ENCODE data around the gene DEPDC7. TPM values are rescaled to one million over a fixed set of nuclear protein-coding genes. Genes with fewer than 3 reads are reported as not detected.

DEPDC7 gene
- total and polyA plus RNA-seq, 2 experiments from 2014 or later, result 8.6 to 10.9 TPM

- H3K4me1 Mint-ChIP-seq, result peaks cover 10% of the 10 kb centered on the region; the same call in 2 of the 3 replicates
- H3K27me3 ChIP-seq (ENCODE audit: insufficient read depth), result no peaks in the 10 kb centered on the region
- no peaks in the 10 kb centered on the region for H3K36me3 Mint-ChIP-seq (ENCODE audit: low read depth)
- no peak overlapping the region for H3K4me2 ChIP-seq
- no peak overlapping the region for H3K27ac Mint-ChIP-seq
- H3K79me2 ChIP-seq (replicated peaks; ENCODE audit: insufficient read depth), result no peaks in the 10 kb centered on the region
- no peaks in the 10 kb centered on the region for H3K9me2 ChIP-seq (ENCODE audit: insufficient read depth)
- H3K36me3 ChIP-seq (ENCODE audit: insufficient read depth), result no peaks in the 10 kb centered on the region
- no peak for TF ChIP-seq NANOG (IDR thresholded peaks at IDR 0.05; ENCODE audit: borderline replicate concordance)
- H3F3A ChIP-seq (replicated peaks; ENCODE audit: low read depth), result no peaks in the 10 kb centered on the region
- no peak overlapping the region for H3K27ac ChIP-seq (ENCODE audit: low read depth)
- DNase-seq (ENCODE audit: low spot score) (no peak), ATAC-seq (no peak)
- H3K4me3 ChIP-seq, result no peak overlapping the region
- peaks cover 3% of the 10 kb centered on the region; the same call in 1 of the 3 replicates for H3K9me3 Mint-ChIP-seq
- H2AFZ ChIP-seq, result peak overlapping the region; percentile 2
- H3K27me3 Mint-ChIP-seq (ENCODE audit: insufficient read depth, low read depth, poor library complexity), result peaks cover 9% of the 10 kb centered on the region
- no peaks in the 10 kb centered on the region for H4K20me1 ChIP-seq (replicated peaks; ENCODE audit: insufficient read depth)
- no peak overlapping the region for H3K4me3 Mint-ChIP-seq
- peaks cover 11% of the 10 kb centered on the region; the same call in 1 of the 2 replicates for H3K4me1 ChIP-seq (ENCODE audit: insufficient read depth)
Measured at GRCh38 chr11:33001751-33002542, 13.7 kb upstream of the DEPDC7 start.

DNA sequence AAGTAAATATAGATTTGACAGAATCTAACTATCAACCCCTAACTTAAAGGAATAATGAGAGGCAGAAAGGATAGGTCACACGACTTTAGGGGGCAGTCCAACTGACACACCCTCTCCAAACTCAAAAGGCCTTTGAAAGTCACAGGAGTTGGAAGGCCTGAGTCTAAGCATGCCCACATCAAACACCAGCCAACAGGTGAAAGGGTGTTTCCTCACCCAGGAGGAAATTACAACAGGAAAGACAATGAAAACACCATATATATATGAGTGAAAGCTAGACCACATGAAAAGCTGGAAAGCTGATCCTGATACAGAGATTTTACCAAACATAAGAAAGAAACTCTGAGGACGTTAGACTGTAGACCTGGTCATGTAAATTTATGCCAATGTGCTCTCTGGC is 10.5 kb upstream of the DEPDC7 start:
- no peak overlapping the region for H3K4me2 ChIP-seq
- H3K36me3 ChIP-seq (ENCODE audit: insufficient read depth), result no peaks in the 10 kb centered on the region
- no peaks in the 10 kb centered on the region for H3F3A ChIP-seq (replicated peaks; ENCODE audit: low read depth)
- Mint-ChIP-seq H3K36me3 (ENCODE audit: low read depth) (no peaks in the 10 kb centered on the region), H3K9me3 (0 out of 3 replicates have a peak, but pooled peaks cover 3% of the 10 kb centered on the region), H3K4me3 (no peak overlapping the region), H3K27ac (no peak overlapping the region), H3K27me3 (ENCODE audit: insufficient read depth, low read depth, poor library complexity) (peaks cover 7% of the 10 kb centered on the region), H3K4me1 (peaks cover 10% of the 10 kb centered on the region; the same call in 2 of the 3 replicates)
- no peak overlapping the region for H3K27ac ChIP-seq (ENCODE audit: low read depth)
- H2AFZ ChIP-seq, result peak overlapping the region; percentile 82
- no peak overlapping the region for H3K4me3 ChIP-seq
- no peaks in the 10 kb centered on the region for H4K20me1 ChIP-seq (replicated peaks; ENCODE audit: insufficient read depth)
- H3K4me1 ChIP-seq (ENCODE audit: insufficient read depth), result peaks cover 11% of the 10 kb centered on the region; the same call in 1 of the 2 replicates
- H3K27me3 ChIP-seq (ENCODE audit: insufficient read depth), result no peaks in the 10 kb centered on the region
- H3K9me2 ChIP-seq (ENCODE audit: insufficient read depth), result no peaks in the 10 kb centered on the region
- DNase-seq (ENCODE audit: low spot score) (no peak), ATAC-seq (no peak)
- no peaks in the 10 kb centered on the region for H3K79me2 ChIP-seq (replicated peaks; ENCODE audit: insufficient read depth)
- TF ChIP-seq, protein P1, sequence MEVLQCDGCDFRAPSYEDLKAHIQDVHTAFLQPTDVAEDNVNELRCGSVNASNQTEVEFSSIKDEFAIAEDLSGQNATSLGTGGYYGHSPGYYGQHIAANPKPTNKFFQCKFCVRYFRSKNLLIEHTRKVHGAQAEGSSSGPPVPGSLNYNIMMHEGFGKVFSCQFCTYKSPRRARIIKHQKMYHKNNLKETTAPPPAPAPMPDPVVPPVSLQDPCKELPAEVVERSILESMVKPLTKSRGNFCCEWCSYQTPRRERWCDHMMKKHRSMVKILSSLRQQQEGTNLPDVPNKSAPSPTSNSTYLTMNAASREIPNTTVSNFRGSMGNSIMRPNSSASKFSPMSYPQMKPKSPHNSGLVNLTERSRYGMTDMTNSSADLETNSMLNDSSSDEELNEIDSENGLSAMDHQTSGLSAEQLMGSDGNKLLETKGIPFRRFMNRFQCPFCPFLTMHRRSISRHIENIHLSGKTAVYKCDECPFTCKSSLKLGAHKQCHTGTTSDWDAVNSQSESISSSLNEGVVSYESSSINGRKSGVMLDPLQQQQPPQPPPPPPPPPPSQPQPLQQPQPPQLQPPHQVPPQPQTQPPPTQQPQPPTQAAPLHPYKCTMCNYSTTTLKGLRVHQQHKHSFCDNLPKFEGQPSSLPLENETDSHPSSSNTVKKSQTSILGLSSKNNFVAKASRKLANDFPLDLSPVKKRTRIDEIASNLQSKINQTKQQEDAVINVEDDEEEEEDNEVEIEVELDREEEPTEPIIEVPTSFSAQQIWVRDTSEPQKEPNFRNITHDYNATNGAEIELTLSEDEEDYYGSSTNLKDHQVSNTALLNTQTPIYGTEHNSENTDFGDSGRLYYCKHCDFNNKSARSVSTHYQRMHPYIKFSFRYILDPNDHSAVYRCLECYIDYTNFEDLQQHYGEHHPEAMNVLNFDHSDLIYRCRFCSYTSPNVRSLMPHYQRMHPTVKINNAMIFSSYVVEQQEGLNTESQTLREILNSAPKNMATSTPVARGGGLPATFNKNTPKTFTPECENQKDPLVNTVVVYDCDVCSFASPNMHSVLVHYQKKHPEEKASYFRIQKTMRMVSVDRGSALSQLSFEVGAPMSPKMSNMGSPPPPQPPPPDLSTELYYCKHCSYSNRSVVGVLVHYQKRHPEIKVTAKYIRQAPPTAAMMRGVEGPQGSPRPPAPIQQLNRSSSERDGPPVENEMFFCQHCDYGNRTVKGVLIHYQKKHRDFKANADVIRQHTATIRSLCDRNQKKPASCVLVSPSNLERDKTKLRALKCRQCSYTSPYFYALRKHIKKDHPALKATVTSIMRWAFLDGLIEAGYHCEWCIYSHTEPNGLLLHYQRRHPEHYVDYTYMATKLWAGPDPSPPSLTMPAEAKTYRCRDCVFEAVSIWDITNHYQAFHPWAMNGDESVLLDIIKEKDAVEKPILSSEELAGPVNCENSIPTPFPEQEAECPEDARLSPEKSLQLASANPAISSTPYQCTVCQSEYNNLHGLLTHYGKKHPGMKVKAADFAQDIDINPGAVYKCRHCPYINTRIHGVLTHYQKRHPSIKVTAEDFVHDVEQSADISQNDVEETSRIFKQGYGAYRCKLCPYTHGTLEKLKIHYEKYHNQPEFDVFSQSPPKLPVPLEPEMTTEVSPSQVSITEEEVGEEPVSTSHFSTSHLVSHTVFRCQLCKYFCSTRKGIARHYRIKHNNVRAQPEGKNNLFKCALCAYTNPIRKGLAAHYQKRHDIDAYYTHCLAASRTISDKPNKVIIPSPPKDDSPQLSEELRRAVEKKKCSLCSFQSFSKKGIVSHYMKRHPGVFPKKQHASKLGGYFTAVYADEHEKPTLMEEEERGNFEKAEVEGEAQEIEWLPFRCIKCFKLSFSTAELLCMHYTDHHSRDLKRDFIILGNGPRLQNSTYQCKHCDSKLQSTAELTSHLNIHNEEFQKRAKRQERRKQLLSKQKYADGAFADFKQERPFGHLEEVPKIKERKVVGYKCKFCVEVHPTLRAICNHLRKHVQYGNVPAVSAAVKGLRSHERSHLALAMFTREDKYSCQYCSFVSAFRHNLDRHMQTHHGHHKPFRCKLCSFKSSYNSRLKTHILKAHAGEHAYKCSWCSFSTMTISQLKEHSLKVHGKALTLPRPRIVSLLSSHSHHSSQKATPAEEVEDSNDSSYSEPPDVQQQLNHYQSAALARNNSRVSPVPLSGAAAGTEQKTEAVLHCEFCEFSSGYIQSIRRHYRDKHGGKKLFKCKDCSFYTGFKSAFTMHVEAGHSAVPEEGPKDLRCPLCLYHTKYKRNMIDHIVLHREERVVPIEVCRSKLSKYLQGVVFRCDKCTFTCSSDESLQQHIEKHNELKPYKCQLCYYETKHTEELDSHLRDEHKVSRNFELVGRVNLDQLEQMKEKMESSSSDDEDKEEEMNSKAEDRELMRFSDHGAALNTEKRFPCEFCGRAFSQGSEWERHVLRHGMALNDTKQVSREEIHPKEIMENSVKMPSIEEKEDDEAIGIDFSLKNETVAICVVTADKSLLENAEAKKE (CRISPR knock-in tag; IDR thresholded peaks at IDR 0.05), result no peak
- no peak for TF ChIP-seq ZNF114 (CRISPR knock-in tag; IDR thresholded peaks at IDR 0.05)
- no peak for TF ChIP-seq NANOG (IDR thresholded peaks at IDR 0.05; ENCODE audit: borderline replicate concordance)
- TF ChIP-seq ETS1 (IDR thresholded peaks at IDR 0.05), result no peak
- TF ChIP-seq EZH2 (IDR thresholded peaks at IDR 0.05; ENCODE audit: low read depth, unreplicated experiment), result no peak
- no peak for TF ChIP-seq POLR2AphosphoS5 (IDR thresholded peaks at IDR 0.05; ENCODE audit: low read depth)
- TF ChIP-seq CREB1 (CRISPR knock-in tag; IDR thresholded peaks at IDR 0.05; ENCODE audit: low read depth), result no peak
- TF ChIP-seq CTCF (conservative IDR thresholded peaks at IDR 0.05; ENCODE audit: low read depth in 2 of 2), result no peak
- TF ChIP-seq EZH2phosphoT487 (IDR thresholded peaks at IDR 0.05; ENCODE audit: unreplicated experiment), result no peak
